Endodermal cell (in vitro differentiated cells): Measurements from ENCODE around the gene SH3BGRL3. TPM values are rescaled to one million over a fixed set of nuclear protein-coding genes. Genes with fewer than 3 reads are reported as not detected.

Experiments
- DNase-seq: peaks from one replicate; pipeline ENCODE4 v3.0.0-alpha.2; 2017
- H3K27ac ChIP-seq: 2 replicates; pipeline ENCODE4 v1.5.1; 2013; ENCODE audit warnings: mild to moderate bottlenecking, low read depth, low read length, moderate library complexity
- H3K27me3 ChIP-seq: 2 replicates; pipeline ENCODE4 v1.6.1; 2013; ENCODE audit warnings: mild to moderate bottlenecking, low read length, moderate library complexity; ENCODE audit not compliant: insufficient read depth, control insufficient read depth, poor library complexity, severe bottlenecking
- H3K36me3 ChIP-seq: 2 replicates; pipeline ENCODE4 v1.7.0; 2013; ENCODE audit warnings: mild to moderate bottlenecking, low read length, moderate library complexity; ENCODE audit not compliant: control insufficient read depth, insufficient read depth
- H3K4me1 ChIP-seq: one replicate; pipeline ENCODE4 v1.7.0; 2013; ENCODE audit warnings: low read length; ENCODE audit not compliant: control insufficient read depth, insufficient read depth
- H3K4me3 ChIP-seq: 2 replicates; pipeline ENCODE4 v1.5.1; 2013; ENCODE audit warnings: mild to moderate bottlenecking, low read length, moderate library complexity
- H3K9ac ChIP-seq: 2 replicates; pipeline ENCODE4 v1.6.1; 2013; ENCODE audit warnings: mild to moderate bottlenecking, low read length, moderate library complexity; ENCODE audit not compliant: poor library complexity, severe bottlenecking; ENCODE audit errors: extremely low read depth
- H3K9me3 ChIP-seq: 2 replicates; pipeline ENCODE4 v1.6.1; 2013; ENCODE audit warnings: mild to moderate bottlenecking, low read length, moderate library complexity; ENCODE audit not compliant: control insufficient read depth
- H3K27ac Mint-ChIP-seq: 2 replicates; pipeline ENCODE4 v1.8.0; 2020; ENCODE audit warnings: mixed read lengths
- H3K27me3 Mint-ChIP-seq: 2 replicates; pipeline ENCODE4 v1.8.0; 2021; ENCODE audit warnings: mild to moderate bottlenecking, mixed read lengths; ENCODE audit not compliant: insufficient read depth
- H3K36me3 Mint-ChIP-seq: 2 replicates; pipeline ENCODE4 v1.8.0; 2020; ENCODE audit warnings: low read depth, mixed read lengths
- H3K4me1 Mint-ChIP-seq: 2 replicates; pipeline ENCODE4 v1.8.0; 2020; ENCODE audit warnings: mixed read lengths
- H3K4me3 Mint-ChIP-seq: 2 replicates; pipeline ENCODE4 v1.8.0; 2020; ENCODE audit warnings: mild to moderate bottlenecking, moderate library complexity, mixed read lengths
- H3K9me3 Mint-ChIP-seq: 2 replicates; pipeline ENCODE4 v1.8.0; 2020; ENCODE audit warnings: mild to moderate bottlenecking, mixed read lengths
- WGBS, 2 experiments: methylation state at CpG; one replicate each; pipeline versions ENCODE4 v1.1.5 to v1.1.7; 2013; ENCODE audit warnings: missing lambda C conversion rate in 2 of 2, mixed read lengths in 1 of 2; ENCODE audit not compliant: insufficient coverage in 1 of 2, insufficient read length in 1 of 2; 5-methylcytosine and 5-hydroxymethylcytosine counted together
- total RNA-seq, 2 donors: library from RNA; stranded (reverse); fragmentation: NEBNext Ultra II Directional in 1 of 2; extraction: Animal tissue kit (Norgen Biotek cat#: 25700) in 1 of 2; gene quantifications; 2 replicates in 1 of 2; 3 replicates in 1 of 2; pipeline ENCODE4 v1.2.1, GENCODE V29; 2021
- TF ChIP-seq, protein P1 (sequence below): fragments of 200-600 bp; sonication (generic); conservative IDR thresholded peaks from 2 replicates; pipeline ENCODE4 v1.5.0; 2021; ENCODE audit warnings: antibody characterized with exemption, mild to moderate bottlenecking

SH3BGRL3 gene
- total RNA-seq, 2 donors from 2014 or later: 119 to 132 TPM

DNA sequence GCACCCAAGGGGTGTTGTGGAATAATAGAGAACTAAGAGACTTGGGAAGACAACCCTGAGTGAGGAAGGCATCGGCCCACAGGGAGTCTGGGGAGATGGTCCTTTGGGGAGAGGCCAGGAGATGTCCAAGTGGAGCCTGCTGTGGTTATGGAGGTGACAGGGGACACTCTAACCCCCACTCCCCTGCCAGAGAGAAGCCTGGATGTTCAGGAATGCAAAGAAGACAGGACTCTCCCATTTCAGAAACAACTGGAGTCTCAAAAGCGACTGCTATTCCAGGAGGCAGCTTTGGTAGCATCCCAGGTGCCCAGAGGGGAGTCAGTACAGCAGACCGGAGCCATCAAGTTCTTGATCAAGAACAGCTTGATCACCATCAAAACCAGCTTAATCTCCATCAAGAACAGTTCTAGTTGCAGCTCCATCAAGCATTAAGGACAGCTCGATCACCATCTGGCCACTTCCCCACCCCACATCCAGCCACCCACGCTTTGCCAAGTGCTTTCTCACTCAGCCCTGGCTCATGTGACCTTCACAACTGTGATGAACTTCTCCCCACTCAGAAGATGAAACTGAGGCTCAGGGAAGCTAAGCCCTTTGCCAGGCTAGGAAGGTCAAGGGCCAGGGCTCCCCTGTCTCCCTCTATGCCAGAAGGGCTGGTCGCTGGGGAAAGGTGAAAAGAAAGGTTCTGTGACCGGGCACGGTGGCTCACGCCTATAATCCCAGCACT is 38.6 kb downstream of the SH3BGRL3 start:
- Histone ChIP-seq H3K9ac (no peak overlapping the region), H3K9me3 (no peaks in the 10 kb centered on the region), H3K4me3 (no peak overlapping the region), H3K4me1 (no peaks in the 10 kb centered on the region), H3K27ac (no peak overlapping the region), H3K27me3 (no peaks in the 10 kb centered on the region), H3K36me3 (no peaks in the 10 kb centered on the region)
- peaks cover 4% of the 10 kb centered on the region for H3K27me3 Mint-ChIP-seq
- H3K27ac Mint-ChIP-seq: peak overlapping the region; percentile 59
- no peaks in the 10 kb centered on the region for H3K9me3 Mint-ChIP-seq
- H3K4me1 Mint-ChIP-seq: peaks cover 26% of the 10 kb centered on the region
- peaks cover 13% of the 10 kb centered on the region for H3K36me3 Mint-ChIP-seq
- TF ChIP-seq, protein P1, sequence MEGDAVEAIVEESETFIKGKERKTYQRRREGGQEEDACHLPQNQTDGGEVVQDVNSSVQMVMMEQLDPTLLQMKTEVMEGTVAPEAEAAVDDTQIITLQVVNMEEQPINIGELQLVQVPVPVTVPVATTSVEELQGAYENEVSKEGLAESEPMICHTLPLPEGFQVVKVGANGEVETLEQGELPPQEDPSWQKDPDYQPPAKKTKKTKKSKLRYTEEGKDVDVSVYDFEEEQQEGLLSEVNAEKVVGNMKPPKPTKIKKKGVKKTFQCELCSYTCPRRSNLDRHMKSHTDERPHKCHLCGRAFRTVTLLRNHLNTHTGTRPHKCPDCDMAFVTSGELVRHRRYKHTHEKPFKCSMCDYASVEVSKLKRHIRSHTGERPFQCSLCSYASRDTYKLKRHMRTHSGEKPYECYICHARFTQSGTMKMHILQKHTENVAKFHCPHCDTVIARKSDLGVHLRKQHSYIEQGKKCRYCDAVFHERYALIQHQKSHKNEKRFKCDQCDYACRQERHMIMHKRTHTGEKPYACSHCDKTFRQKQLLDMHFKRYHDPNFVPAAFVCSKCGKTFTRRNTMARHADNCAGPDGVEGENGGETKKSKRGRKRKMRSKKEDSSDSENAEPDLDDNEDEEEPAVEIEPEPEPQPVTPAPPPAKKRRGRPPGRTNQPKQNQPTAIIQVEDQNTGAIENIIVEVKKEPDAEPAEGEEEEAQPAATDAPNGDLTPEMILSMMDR: no peak
- WGBS, 2 experiments: 94 to 100% methylated on average over 4 to 9 of the region's 9 CpGs
- DNase-seq: no peak
- no peak overlapping the region for H3K4me3 Mint-ChIP-seq

DNA sequence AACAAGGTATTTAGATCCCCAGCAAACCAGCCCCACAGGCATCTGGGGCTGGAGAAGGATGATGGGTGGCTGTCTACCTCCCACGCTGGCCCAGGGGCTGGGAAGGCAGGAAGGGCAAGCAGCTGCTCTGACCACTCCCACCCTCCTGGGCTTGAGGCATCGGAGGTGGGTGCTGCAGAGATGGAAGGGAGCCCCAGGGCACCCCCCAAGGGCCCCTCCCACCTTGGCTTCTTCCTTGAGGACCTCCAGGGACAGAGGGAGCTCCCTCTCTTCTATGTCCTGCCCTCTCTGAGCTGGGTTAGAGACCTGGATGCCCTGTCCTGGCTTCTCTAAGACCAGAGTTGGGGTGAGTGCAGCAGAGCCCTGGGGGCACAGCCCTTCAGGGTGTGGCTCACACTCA is 41.0 kb downstream of the SH3BGRL3 start:
- DNase-seq: no peak
- H3K9me3 ChIP-seq: no peaks in the 10 kb centered on the region
- no peaks in the 10 kb centered on the region for H3K9me3 Mint-ChIP-seq
- 70 to 85% methylated on average over 2 of the region's 2 CpGs for WGBS, 2 experiments
- no peaks in the 10 kb centered on the region for H3K4me1 ChIP-seq
- H3K36me3 ChIP-seq: no peaks in the 10 kb centered on the region
- no peak overlapping the region for H3K9ac ChIP-seq
- H3K4me3 Mint-ChIP-seq: no peak overlapping the region
- no peak overlapping the region for H3K27ac Mint-ChIP-seq
- no peak overlapping the region for H3K4me3 ChIP-seq
- TF ChIP-seq, protein P1: no peak
- peaks cover 30% of the 10 kb centered on the region for H3K36me3 Mint-ChIP-seq
- peaks cover 26% of the 10 kb centered on the region for H3K4me1 Mint-ChIP-seq
- H3K27ac ChIP-seq: no peak overlapping the region
- H3K27me3 ChIP-seq: no peaks in the 10 kb centered on the region
- H3K27me3 Mint-ChIP-seq: no peaks in the 10 kb centered on the region

DNA sequence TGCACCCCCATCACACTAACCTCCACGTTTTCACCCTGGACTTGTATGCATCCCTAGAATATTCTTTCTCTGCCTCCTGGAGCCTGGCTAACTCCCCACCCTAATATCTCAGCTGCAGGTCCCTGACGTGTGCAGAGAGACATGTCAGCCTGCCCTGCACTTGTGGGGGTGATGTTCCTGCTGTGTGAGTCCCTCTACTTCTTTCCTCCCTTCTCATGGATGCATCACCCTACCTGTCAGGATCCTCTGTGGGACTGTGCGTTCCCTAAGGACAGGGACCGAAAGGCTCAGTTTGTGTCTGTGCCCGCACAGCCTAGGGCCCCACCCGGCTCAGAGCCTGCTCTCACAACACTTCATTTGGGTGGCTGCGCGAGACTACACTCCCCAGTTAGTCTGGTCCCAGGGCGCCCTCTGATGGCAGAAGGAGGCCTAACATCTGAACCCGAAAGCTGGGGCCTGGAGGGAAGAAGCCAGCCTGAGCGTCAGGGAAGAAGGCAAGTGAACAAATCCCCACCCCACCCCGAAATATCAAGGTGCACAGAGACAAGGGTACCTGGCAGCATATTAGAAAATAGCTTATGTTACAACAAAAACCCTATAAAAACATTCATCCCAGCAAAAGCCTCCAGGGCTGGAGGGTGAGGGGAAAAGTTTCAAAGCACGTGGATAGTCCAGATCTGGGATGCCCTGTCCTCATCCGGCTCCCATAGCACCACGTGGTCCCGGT is 41.6 kb downstream of the SH3BGRL3 start:
- H3K4me1 ChIP-seq: no peaks in the 10 kb centered on the region
- Mint-ChIP-seq H3K27me3 (no peaks in the 10 kb centered on the region), H3K9me3 (no peaks in the 10 kb centered on the region), H3K4me1 (peaks cover 23% of the 10 kb centered on the region), H3K36me3 (peaks cover 30% of the 10 kb centered on the region), H3K27ac (no peak overlapping the region), H3K4me3 (no peak overlapping the region)
- no peak overlapping the region for H3K27ac ChIP-seq
- H3K36me3 ChIP-seq: no peaks in the 10 kb centered on the region
- H3K4me3 ChIP-seq: no peak overlapping the region
- H3K9ac ChIP-seq: no peak overlapping the region
- TF ChIP-seq, protein P1: peak; percentile 91
- peak; percentile 98 for DNase-seq
- 44 to 67% methylated on average over 1 to 16 of the region's 16 CpGs for WGBS, 2 experiments
- H3K27me3 ChIP-seq: no peaks in the 10 kb centered on the region
- H3K9me3 ChIP-seq: no peaks in the 10 kb centered on the region
